HCT116 (cell line): Measurements from ENCODE around the gene DNAJC10. TPM values are rescaled to one million over a fixed set of nuclear protein-coding genes. Genes with fewer than 3 reads are reported as not detected.

Source experiments
- ATAC-seq: fragments of 200-7000 bp; cut with Tn5 transposase; 2 replicates; pipeline ENCODE4 v1.9.1; 2020; ENCODE audit warnings: mild to moderate bottlenecking, moderate library complexity
- BruUV-seq: library from RNA; stranded (reverse); fragments of 400-500 nt; replicated peaks from 2 replicates; lab custom pipeline; 2021; lab: Mats Ljungman, UMichigan
- CTCF ChIA-PET: fragments of 300-600 bp; sonication (Branson Sonifier 250); formaldehyde crosslinking; loops from one replicate; lab custom pipeline; 2021; ENCODE audit warnings: antibody characterized with exemption; lab: Charles Lee
- POLR2A ChIA-PET: fragments of 300-600, 350-600 bp; sonication (Branson Sonifier 250); formaldehyde crosslinking; loops from one replicate; lab custom pipeline; 2021; ENCODE audit warnings: antibody characterized with exemption; lab: Charles Lee
- RAD21 ChIA-PET, 2 experiments: fragments of 300-600 bp; sonication (Branson Sonifier 250); formaldehyde crosslinking; loops; one replicate each; lab custom pipeline; 2023; ENCODE audit warnings: low total read pairs in 2 of 2; ENCODE audit not compliant: uncharacterized antibody in 2 of 2, unreplicated experiment in 2 of 2, low non-redundant PET in 1 of 2; lab: Charles Lee
- DNase-seq: peaks from one replicate; pipeline ENCODE4 v3.0.0-alpha.2; 2010; ENCODE audit warnings: low read depth, low spot score
- H2AFZ ChIP-seq: fragments of 200-600 bp; shearing (Covaris generic), sonication (generic); 2 replicates; pipeline ENCODE4 v1.6.1; 2017; ENCODE audit warnings: low read depth, mixed run types, mixed read lengths, antibody characterized with exemption, low read length; ENCODE audit not compliant: poor library complexity, severe bottlenecking
- H3K27ac ChIP-seq: 2 replicates; pipeline ENCODE4 v1.5.1; 2012; ENCODE audit warnings: low read depth, low read length
- H3K27me3 ChIP-seq: fragments of 200-600 bp; sonication (generic); 2 replicates; pipeline ENCODE4 v1.6.1; 2016; ENCODE audit warnings: mixed run types, low read length, mixed read lengths; ENCODE audit not compliant: insufficient read depth
- H3K36me3 ChIP-seq, 2 experiments: fragments of 200-500 bp in 1 of 2; fragments of 200-600 bp in 1 of 2; sonication (Bioruptor generic) in 1 of 2; sonication (generic) in 1 of 2; 2 replicates each; pipeline versions ENCODE4 v1.5.1 to v1.6.1; 2014 to 2016; ENCODE audit warnings: low read length in 2 of 2, inconsistent platforms in 1 of 2, mixed read lengths in 1 of 2, mixed run types in 1 of 2; ENCODE audit not compliant: insufficient read depth in 2 of 2, control insufficient read depth in 1 of 2
- H3K4me1 ChIP-seq, 2 experiments: fragments of 200-600 bp in 1 of 2; sonication (generic) in 1 of 2; 2 replicates each; pipeline versions ENCODE4 v1.5.1 to v1.6.1; 2012 to 2017; ENCODE audit warnings: low read length in 2 of 2, inconsistent platforms in 1 of 2, mild to moderate bottlenecking in 1 of 2, mixed read lengths in 1 of 2, mixed run types in 1 of 2, moderate library complexity in 1 of 2; ENCODE audit not compliant: insufficient read depth in 2 of 2, control insufficient read depth in 1 of 2
- H3K4me2 ChIP-seq: fragments of 200-600 bp; sonication (generic); 2 replicates; pipeline ENCODE4 v1.6.1; 2017; ENCODE audit warnings: mixed run types, low read length, mixed read lengths
- H3K4me3 ChIP-seq, 2 experiments: fragments of 200-600 bp in 1 of 2; sonication (generic) in 1 of 2; replicated peaks in 1 of 2; 2 replicates each; pipeline ENCODE4 v1.5.1; 2011 to 2016; ENCODE audit warnings: low read length in 2 of 2, control low read depth in 1 of 2, low read depth in 1 of 2, mild to moderate bottlenecking in 1 of 2, mixed read lengths in 1 of 2, mixed run types in 1 of 2
- H3K79me2 ChIP-seq: fragments of 200-600 bp; sonication (generic); 2 replicates; pipeline ENCODE4 v1.6.1; 2017; ENCODE audit warnings: mild to moderate bottlenecking, mixed run types, low read length, moderate library complexity, mixed read lengths; ENCODE audit not compliant: insufficient read depth
- H3K9ac ChIP-seq: fragments of 200-600 bp; sonication (generic); 2 replicates; pipeline ENCODE4 v1.6.1; 2016; ENCODE audit warnings: low read length, mixed read lengths
- H3K9me2 ChIP-seq: fragments of 200-600 bp; sonication (generic), shearing (Covaris generic); 2 replicates; pipeline ENCODE4 v1.6.1; 2017; ENCODE audit warnings: mixed run types, mild to moderate bottlenecking, moderate library complexity; ENCODE audit not compliant: insufficient read depth
- H3K9me3 ChIP-seq, 2 experiments: fragments of 200-500 bp in 1 of 2; fragments of 200-600 bp in 1 of 2; sonication (Bioruptor generic) in 1 of 2; sonication (generic) in 1 of 2; 2 replicates each; pipeline ENCODE4 v1.6.1; 2014 to 2017; ENCODE audit warnings: low read length in 2 of 2, mixed read lengths in 2 of 2, inconsistent platforms in 1 of 2, low read depth in 1 of 2, mild to moderate bottlenecking in 1 of 2, mixed run types in 1 of 2, moderate library complexity in 1 of 2; ENCODE audit not compliant: control insufficient read depth in 1 of 2, insufficient read depth in 1 of 2
- H4K20me1 ChIP-seq: fragments of 200-600 bp; sonication (generic), shearing (Covaris generic); 2 replicates; pipeline ENCODE4 v1.6.1; 2017; ENCODE audit warnings: mixed run types, mild to moderate bottlenecking, moderate library complexity; ENCODE audit not compliant: insufficient read depth
- ATF3 ChIP-seq: IDR thresholded peaks from 2 replicates; pipeline ENCODE4 v1.6.1; 2012
- EZH2 ChIP-seq: fragments of 200-600 bp; sonication (generic); IDR thresholded peaks from 2 replicates; pipeline ENCODE4 v1.6.1; 2017; ENCODE audit warnings: antibody characterized with exemption, mixed run types
- FOSL1 ChIP-seq: IDR thresholded peaks from 2 replicates; pipeline ENCODE4 v1.6.1; 2012; ENCODE audit warnings: low read depth
- JUND ChIP-seq: IDR thresholded peaks from 2 replicates; pipeline ENCODE4 v1.6.1; 2012
- MAX ChIP-seq: IDR thresholded peaks from 2 replicates; pipeline ENCODE4 v1.6.1; 2012
- POLR2AphosphoS5 ChIP-seq: IDR thresholded peaks from 2 replicates; pipeline ENCODE4 v1.6.1; 2011; ENCODE audit warnings: mild to moderate bottlenecking, low read depth, low read length, moderate library complexity
- TCF7L2 ChIP-seq: IDR thresholded peaks from 2 replicates; pipeline ENCODE4 v1.7.0; 2011; ENCODE audit warnings: borderline replicate concordance, inconsistent platforms; ENCODE audit not compliant: insufficient read depth, insufficient read length; ENCODE audit errors: extremely low read depth
- ZBTB33 ChIP-seq: IDR thresholded peaks from 2 replicates; pipeline ENCODE4 v1.6.1; 2011; ENCODE audit warnings: mild to moderate bottlenecking, low read length, moderate library complexity; ENCODE audit not compliant: insufficient replicate concordance; ENCODE audit errors: extremely low read depth
- ZFX ChIP-seq: fragments of 450-650 bp; IDR thresholded peaks from 2 replicates; pipeline ENCODE4 v1.6.1; 2017
- ZNF274 ChIP-seq: fragments of 200-500 bp; sonication (Bioruptor generic); IDR thresholded peaks from 2 replicates; pipeline ENCODE4 v1.6.1; 2014; ENCODE audit warnings: mild to moderate bottlenecking, low read depth, low read length, inconsistent platforms
- intact Hi-C: fragments of 100-400 bp; cut with micrococcal nuclease; formaldehyde crosslinking; loops from 2 replicates; pipeline ENCODE4 v1.10.0; 2022
- total RNA-seq: library from RNA; stranded (reverse); gene quantifications from one replicate; pipeline ENCODE4 v1.2.1, GENCODE V29; 2021; ENCODE audit not compliant: unreplicated experiment

Gene DNAJC10
- total RNA-seq, 1 experiment from 2014 or later = 80.4 TPM

- intact Hi-C loops = no loop called here
- no peak overlapping the region for H3K4me2 ChIP-seq
- POLR2A ChIA-PET = no interaction called here
- H3K36me3 ChIP-seq = no peaks in the 10 kb centered on the region
- H3K27me3 ChIP-seq = no peaks in the 10 kb centered on the region
- H3K9me3 ChIP-seq = no peaks in the 10 kb centered on the region
- TF ChIP-seq EZH2 (no peak), FOSL1 (no peak), ZNF274 (no peak), ZBTB33 (no peak), POLR2AphosphoS5 (no peak), TCF7L2 (no peak), JUND (no peak), ATF3 (no peak), MAX (no peak), ZFX (no peak)
- H2AFZ ChIP-seq = no peak overlapping the region
- no peaks in the 10 kb centered on the region for H3K79me2 ChIP-seq
- no peak overlapping the region for H3K9ac ChIP-seq
- no peaks in the 10 kb centered on the region for H3K4me1 ChIP-seq
- CTCF ChIA-PET = no interaction called here
- H3K27ac ChIP-seq = no peak overlapping the region
- ATAC-seq (no peak), DNase-seq (no peak)
- H3K4me3 ChIP-seq = no peak overlapping the region
- no TSS peak for BruUV-seq
- no peaks in the 10 kb centered on the region for H3K9me2 ChIP-seq
- RAD21 ChIA-PET = no interaction called here
- no peaks in the 10 kb centered on the region for H4K20me1 ChIP-seq
Observed at GRCh38 chr2:182695776-182696175, 20.3 kb upstream of the DNAJC10 start.
